ENCODE results near the gene EPHB4.
"Not testable (repeated sequence)": the region's sequence is repeated elsewhere in the genome, so short reads cannot be mapped to it uniquely, and the experiment has no call there.

Gene EPHB4

DNA sequence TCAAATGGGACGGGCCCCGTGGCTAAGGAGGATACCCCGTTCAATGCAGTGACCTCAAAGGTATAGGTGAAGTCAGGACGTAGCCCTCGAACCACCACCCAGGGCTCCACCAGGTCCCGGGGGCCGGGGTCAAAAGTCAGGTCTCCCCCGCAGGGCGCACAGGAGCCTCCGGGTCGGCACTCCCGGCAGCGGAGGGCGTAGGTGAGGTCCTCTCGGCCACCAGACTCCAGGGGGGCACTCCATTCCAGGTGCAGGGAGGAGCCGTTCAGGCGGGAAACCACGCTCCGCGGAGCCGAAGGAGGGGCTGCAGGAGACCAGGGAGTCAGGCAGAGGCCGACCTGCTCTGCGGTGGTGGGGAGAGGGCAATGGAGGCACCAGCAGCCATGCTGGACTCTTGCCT, 7.7 kb downstream of the EPHB4 start:
- no peak for DNase-seq

DNA sequence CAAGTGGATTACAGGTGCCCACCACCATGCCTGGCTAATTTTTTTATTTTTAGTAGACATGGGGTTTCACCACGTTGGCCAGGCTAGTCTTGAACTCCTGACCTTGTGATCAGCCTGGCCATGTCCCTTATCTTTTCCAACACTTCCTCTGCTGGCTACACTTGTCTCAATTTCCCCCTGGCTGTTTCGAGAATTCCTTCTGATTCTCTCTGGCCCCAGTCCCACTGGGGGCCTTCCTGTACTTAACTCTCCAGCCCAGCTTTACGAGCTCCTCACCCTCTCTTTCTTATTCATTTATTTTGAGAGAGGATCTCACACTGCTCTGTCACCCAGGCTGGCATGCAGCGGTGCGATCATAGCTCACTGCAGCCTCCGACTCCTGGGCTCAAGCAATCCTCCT, 8.5 kb downstream of the EPHB4 start:
- DNase-seq, result no peak

DNA sequence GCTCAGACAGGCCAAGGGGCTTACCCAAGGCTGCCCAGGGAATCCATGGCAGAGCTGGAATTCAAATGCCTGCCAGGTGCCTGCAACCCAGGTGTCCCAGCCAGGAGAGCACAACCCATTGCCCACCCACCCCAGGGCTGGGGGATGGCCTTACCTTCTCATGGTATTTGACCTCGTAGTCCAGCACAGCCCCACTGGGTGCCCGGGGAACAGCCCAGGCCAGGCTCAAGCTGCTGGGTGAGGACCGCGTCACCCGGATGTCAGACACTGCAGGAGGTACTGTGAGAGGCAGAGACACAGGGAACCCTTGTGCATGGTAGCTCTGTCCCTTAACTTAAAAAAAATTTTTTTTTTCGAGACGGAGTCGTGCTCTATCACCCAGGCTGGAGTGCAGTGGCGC, 9.0 kb downstream of the EPHB4 start:
- DNase-seq, result no peak

DNA sequence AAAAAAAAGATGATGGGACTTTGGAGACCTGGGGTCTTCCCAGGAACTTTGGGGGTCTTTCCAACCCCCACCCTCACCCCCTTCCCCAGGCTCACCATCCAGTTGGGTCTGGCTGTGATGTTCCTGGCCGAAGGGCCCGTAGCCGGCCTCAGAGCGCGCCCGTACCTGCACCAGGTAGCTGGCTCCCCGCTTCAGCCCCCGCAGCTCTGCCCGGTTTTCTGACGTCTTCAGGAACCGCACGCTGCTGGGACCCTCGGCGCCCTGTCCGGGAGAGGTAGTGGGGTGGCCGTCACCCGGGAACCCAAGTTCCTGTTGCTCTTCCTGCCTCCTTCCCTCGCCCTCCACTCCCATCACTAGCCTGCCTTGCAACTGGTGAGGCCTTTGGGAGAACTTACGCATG, 10.2 kb downstream of the EPHB4 start:
- DNase-seq, result no peak

DNA sequence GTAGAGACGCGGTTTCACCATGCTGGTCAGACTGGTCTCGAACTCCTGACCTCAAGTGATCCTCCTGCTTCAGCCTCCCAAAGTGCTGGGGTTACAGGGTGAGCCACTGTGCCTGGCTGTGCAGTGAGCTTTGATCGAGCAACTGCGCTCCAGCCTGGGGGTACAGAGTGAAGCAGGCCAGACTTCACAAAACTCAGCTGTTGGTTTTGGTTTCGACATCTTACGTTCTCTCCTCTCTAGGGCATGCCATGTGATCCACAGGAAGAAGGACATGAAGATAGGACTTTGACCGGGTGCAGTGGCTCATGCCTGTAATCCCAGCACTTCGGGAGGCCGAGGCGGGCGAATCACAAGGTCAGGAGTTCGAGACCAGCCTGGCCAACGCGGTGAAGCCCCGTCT, 10.8 kb downstream of the EPHB4 start:
- DNase-seq, result not testable (repeated sequence)

DNA sequence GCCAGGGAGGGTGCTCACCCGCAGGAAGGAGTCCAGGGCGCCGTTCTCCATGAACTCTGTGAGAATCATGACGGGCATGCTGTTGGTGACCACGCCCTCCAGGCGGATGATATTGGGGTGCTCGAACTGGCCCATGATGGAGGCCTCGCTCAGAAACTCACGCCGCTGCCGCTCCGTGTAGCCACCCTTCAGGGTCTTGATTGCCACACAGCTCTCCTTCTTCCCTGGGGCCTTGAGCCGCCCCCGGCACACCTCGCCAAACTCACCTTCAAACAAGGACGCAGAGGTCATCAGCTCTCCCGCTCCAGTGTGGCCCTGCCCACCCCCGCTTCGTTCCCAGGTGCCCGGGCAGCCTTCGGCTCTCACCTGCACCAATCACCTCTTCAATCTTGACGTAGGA, 14.6 kb downstream of the EPHB4 start:
- DNase-seq, result no peak

DNA sequence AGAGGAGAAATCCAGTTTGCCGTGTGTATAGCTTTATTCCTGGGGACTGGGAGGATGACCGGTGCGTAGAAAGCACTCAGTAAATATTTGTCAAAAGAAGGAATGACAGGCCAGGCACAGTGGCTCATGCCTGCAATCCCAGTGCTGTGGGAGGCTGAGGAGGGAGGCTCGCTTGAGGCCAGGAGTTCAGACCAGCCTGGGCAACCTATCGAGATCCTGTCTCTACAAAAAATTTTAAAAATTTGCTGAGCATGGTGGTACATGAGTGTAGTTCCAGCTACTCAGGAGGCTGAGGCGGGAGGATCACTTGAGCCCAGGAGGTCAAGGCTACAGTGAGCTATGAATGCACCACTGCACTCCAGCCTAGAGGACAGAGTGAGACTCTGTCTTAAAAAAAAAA, 15.8 kb downstream of the EPHB4 start:
- no peak for DNase-seq

DNA sequence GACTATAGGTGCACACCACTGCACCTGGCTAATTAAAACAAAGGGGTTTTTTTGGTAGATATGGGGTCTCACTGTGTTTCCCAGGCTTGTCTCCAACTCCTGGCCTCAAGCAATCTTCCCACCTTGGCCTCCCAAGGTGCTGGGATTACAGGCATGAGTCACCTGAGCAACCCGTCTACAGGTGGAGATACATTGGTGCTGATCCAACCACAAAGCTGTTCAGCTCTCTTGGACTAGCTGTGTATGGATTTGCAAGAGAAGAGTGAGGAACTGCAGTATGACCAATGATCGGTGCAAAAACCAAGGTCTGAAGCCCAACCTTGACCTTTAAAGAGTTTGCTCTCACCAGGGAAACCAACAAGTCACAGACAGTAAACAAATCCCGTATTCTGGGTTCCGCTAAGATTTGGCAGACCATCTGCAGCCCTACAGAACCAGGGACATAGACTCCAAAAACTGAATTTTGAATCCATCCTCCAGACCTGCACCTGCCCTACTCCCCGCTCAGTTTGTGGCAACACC, 18.9 kb downstream of the EPHB4 start:
- DNase-seq, result no peak

DNA sequence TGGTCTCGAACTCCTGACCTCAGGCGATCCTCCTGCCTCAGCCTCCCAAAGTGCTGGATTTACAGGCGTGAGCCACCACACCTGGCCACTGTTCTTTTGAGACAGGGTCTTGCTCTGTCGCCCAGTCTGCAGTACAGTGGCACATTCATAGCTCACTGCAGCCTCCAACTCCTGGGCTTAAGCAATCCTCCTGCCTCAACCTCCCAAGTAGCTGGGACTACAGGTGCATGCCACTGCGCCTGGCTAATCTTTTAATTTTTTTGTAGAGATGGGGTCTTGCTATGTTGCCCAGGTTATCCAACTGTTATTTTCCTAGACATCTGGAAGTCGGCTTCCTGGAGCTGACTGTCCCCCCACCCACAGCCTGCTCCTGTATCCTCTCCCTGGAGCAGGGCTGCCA, 20.4 kb downstream of the EPHB4 start:
- not testable (repeated sequence) for DNase-seq

DNA sequence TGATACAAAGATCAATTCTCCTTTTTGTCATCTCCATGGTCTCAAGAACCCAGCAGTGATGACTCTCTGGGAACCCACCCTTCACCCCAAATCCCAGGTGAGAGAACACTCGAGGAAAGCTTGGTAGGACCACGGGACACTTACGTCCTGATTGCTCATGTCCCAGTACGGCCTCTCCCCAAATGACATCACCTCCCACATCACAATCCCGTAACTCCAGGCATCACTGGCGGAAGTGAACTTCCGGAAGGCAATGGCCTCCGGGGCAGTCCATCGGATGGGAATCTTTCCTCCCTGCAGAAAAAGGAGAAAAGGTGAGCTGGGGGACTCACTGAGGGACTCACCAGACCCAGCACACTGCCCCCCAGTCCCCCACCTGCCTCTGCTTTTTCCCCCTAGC, 21.0 kb downstream of the EPHB4 start:
- no peak for DNase-seq

DNA sequence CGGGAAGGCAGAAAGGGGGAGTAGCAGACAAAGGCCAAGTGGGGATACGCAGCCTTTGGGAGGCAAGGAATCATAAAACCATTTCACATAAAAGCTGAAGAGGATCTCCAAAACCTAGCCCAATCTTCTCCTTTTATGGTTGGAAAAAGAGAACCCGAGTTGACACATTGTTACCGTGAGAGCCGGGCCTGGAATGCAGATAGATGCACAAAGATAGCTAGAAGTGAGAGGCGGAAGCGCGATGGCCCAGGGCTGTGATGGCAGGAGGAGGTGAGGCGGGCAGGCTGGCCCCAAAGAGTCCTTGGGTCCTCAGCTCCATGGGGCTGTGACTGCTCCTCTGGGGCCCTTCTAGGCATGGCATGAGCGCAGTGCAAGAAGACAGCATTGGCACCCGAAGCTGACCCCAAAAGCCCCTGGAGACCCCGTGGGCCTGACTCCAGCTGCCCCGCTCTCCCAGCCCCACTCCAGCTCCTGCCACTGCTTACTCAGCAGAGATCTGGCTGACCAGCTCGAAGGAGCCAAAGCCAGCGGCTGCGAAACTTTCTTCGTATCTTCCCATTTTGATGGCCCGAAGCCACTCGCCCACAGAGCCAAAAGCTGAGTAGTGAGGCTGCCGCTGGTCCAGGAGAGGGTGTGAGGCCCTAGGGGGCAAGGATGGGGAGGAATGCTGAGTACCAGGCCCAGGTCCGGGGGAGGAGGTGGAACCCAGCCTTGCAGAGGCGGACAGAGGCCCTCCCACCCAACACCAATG, 22.5 kb downstream of the EPHB4 start:
- no peak for DNase-seq

DNA sequence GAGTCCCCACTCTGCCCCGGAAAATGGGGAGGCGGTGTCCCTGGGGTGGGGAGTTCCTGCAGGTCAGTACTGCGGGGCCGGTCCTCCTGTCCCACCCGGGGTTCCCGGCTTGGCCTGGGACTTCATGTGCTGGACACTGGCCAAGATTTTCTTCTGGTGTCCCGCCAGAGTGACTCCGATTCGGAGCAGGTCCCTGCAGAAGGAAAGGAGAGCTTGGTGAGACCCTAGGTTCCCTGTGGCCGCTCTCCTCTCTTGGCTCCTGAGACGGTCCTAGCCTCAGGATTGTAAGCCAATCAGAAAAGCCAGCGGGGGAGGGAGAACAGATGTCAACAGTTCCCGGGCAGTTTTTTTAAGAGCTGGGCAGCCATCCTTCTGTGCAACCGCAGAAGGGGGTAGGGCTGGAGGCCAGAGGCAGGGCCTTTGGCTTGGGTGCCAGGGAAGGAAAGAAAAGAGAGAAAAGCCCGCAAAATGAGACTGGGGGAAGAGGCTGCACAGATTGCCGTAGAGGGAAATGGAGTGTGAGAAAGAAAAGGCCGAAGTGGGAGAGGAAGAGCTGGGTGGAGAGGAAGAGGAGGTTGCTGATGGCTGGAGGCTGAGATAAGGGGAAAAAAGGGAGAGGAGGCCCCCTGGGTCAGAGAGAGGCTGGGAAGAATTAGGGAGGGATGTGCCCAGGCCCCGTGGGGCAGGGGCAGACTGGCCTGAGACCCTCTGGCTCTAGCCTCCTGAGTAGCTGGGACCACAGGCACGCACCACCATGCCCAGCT, 23.7 kb downstream of the EPHB4 start:
- peak; percentile 79 for DNase-seq

DNA sequence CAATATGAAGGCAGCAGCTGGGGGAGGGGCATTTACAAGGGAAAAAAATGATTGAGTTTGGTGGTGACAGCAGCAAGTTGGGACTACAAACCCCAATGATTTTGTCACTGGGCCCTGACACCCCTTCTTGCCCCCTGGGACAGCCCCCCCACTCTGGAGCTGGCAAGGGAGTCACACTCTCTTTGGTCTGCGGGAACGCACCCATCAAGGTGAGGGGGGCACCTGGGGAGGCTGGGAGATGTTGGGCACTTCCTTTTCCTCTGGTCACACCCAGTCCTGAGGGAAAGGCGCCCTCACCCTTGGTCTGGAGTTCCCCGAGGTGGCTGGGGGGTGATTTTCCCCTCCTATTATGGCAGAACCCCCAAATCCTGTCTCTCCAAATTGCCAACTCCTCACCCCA, 24.4 kb downstream of the EPHB4 start:
- DNase-seq, result peak; percentile 24

DNA sequence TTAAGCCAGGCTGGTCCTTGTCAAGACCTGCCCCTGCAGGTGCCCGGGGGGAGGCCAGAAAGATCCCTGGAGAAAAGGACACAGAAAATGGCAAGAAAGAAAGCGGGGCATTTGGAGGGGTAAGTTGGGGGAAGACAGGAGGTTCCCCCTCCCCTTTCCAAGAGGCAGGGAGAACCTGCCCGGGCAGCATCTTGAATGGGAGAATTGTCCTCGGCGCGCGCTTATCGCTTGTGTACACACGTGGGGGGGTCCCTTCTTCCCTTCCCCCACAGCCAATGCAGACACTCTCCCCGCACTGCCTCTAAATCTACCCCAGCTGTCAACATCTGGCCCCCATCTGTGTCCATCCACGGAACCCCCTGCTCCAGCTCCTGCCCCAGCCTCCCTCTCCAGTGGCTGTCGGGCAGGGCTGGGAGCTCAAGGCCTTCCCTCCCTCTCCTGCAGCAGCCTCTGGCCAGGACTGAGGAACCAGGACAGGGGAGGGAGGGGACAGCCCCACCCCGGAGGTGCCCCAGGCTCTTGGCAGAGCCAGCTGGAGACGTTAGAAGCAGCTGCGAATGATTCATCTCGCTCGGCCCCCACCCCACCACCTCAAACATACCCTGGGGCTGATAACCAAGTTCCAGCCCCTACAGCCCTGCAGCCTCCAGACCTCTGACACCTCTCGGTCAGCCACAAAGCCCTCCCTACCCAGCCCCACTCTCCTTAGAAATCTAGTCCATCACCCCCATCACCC, 25.3 kb downstream of the EPHB4 start:
- no peak for DNase-seq

DNA sequence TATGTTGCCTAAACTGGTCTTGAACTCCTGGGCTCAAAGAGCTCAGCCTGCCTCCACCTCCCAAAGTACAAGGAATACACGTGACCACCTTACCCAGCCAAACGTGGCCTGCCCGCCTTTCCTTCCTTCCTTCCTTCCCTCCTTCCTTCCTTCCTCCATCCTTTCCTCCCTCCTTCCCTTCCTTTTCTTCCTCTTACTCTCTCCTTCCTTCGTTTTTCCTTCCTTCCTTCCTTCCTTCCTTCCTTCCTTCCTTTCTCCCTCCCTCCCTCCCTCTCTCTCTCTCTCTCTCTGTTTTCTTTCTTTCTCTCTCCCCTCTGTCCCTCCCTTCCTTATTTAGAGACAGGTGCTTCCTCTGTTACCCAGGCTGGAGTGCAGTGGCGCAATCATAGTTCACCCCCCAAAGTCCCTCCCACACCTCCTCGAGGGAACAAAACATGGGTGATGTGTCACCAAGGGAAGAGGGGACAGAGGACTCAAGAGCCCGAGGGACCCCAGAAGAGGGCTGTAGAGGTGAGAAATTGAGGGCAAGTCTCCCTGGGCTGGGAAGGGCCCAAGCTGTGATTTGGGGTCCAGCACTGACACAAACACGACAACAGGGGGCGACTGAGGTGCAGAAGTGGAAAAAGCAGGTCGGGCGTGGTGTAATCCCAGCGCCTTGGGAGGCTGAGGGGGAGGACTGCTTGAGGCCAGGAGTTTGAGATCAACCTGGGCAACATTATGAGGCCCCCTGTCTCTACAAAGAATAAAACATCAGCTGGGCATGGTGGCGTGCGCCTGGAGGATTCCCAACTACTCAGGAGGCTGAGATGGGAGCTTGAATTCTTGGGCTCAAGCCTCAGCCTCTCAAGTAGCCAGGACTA, 28.1 kb downstream of the EPHB4 start:
- peak; percentile 51 for DNase-seq

DNA sequence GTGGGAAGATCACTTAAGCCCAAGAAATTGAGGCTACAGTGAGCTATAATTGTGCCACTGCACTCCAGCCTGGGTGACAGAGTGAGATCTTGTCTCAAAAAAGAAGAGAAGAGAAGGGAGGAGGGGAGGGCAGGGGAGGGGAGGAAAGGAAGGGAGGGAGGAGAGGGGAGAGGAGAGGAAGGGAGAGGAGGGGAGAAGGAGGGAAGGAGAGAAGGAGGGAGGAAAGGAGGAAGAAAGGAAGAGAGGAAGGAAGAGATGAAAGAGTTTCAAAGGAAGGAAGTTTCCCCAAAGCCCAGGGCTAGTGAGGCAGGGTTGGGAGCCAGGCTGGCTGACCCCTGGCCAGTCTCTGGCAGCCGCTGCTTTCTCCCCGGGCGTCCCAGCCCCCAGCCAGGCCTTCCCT, 32.6 kb downstream of the EPHB4 start:
- DNase-seq, result no peak

DNA sequence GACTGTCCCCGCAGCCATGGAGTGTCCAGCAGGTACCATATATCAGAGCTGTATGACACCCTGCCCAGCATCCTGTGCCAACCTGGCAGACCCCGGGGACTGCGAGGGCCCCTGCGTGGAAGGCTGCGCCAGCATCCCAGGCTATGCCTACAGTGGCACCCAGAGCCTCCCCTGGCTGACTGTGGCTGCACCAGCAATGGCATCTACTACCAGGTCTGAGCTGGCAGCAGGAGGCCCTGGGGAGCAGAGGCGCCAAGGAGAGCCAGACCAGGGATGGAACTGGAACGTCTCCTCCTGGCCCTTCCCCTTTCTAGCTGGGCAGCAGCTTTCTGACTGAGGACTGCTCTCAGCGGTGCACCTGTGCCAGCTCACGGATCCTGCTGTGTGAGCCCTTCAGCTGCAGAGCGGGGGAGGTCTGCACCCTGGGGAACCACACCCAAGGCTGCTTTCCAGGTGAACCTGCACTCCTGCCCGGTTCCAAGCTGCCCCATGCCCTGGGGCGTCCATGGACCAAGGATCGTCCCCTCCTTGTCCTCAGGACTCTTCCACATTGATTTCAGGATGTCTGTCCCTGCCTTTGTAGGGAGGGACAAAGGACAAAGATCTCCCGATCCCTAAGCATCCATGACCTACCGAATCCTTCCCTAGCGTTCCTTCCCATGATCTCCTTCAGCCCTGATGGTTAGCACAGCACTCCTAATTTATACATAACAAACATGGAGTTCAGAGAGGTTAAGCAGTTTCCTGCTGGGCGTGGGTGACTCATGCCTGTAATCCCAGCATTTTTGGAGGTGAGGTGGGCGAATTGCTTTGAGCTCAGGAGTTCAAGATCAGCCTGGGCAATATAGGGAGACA, 33.3 kb downstream of the EPHB4 start:
- DNase-seq, result no peak

DNA sequence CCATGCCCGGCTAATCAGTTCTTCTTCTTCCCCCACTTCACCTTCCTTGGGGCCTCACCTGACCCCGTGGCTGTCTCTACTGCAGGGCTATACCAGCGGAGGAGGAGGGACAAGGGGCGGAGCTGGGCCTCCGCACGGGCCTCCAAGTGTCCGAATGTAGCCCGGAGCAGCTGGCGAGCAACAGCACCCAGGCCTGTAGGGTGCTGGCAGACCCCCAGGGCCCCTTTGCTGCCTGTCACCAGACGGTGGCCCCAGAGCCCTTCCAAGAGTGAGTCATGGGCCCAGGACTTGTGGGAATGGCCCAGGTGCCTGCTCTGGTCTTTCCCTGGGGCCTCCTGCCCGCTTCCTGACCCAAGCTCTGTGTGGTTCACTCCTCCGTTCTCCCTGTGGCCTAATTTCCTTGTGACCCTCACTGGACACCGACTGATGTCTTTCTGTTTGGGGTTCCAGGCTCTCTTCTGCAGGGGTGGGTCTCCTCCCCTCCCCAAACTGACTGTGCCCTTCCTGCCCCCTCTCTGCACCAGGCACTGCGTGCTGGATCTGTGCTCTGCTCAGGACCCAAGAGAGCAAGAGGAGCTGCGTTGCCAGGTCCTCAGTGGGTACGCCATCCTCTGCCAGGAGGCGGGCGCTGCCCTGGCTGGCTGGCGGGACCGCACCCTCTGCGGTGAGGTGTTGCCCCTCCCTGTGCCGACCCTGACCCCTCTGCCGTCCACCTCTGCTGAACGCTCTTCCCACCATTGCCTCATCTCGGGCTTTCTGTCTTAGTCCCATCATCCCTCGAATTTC, 35.2 kb downstream of the EPHB4 start:
- no peak for DNase-seq

DNA sequence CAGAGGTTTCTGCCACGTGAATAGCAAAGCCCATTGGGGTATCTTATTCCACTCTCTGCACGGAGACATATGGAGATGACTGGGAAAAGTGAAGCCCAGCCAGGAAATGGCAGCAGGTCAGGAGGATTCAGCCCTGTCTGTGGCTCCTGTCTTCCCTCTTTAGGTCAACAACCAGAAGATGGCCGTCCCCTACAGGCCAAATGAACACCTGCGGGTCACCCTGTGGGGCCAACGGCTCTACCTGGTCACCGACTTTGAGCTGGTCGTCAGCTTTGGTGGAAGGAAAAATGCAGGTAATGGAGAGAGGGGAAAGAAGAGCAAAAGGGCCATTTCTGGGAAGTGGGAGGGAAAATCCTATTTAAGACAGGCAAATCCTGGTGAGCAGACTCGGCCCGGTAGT, 38.3 kb downstream of the EPHB4 start:
- DNase-seq, result no peak

DNA sequence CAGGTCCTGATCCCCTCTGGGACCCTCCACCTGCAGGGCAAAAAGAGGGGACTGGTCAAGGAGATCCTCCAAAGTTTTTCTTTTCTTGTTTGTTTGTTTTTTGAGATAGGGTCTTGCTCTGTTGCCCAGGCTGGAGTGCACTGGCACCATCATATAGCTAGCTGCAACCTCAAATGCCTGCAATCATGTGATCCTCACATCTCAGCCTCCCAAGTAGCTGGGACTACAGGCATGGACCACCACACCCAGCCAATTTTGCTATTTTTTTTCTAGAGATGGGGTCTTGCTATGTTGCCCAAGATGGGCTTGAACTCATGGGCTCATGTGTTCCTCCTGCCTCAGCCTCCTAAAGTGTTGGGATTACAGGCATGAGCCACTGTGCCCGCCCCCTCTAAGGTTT, 41.0 kb downstream of the EPHB4 start:
- no peak for DNase-seq

DNA sequence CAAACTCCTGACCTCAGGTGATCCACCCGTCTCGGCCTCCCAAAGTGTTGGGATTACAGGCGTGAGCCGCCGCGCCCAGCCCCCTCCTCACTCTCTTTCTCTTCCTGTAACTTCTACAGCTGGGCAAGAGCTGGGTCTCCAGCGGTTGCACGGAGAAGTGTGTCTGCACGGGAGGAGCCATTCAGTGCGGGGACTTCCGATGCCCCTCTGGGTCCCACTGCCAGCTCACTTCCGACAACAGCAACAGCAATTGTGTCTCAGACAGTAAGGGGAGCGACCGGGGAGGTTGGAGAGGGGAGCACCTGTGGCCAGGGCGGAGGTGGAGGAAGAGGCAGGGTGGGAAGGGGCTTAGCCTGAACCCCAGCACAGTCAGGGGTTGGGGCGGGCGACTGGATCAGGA, 41.4 kb downstream of the EPHB4 start:
- DNase-seq, result no peak
